ENCODE measurements around the gene PLCH1.

PLCH1 gene

DNA sequence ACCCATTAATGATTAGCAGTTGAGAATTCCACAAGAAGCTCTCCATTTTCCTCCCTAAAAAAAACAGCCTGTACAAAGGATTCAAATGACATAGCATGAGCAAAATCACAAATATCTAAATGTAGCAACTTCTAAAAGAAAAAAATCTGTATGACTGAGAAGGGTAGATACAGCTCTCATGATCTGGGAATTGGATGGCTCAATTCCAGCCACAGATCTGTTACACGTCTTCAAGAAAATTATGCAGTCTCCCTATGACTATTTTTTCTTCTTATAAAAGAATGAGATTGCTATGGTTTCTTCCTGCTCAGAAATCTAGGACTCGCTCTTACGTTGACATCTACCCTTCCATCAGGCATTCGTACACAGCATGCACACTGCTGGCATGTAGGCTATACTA is 71.5 kb downstream of the PLCH1 start:
- Histone ChIP-seq H3K27ac (replicated peaks) (no peak overlapping the region), H3K4me3 (replicated peaks; ENCODE audit: insufficient read depth, low read length) (no peak overlapping the region), H3K27me3 (ENCODE audit: insufficient read depth, poor library complexity, severe bottlenecking) (no peaks in the 10 kb centered on the region)
- DNase-seq (ENCODE audit: low read depth in 1 of 2, low spot score in 1 of 2) = no peak
- TF ChIP-seq SPI1 (IDR thresholded peaks at IDR 0.05; ENCODE audit: borderline replicate concordance, low read depth) (no peak), REST (IDR thresholded peaks at IDR 0.05; ENCODE audit: insufficient replicate concordance, low read depth) (no peak), POLR2AphosphoS5 (IDR thresholded peaks at IDR 0.05; ENCODE audit: low read depth) (no peak), CTCF (IDR thresholded peaks at IDR 0.05; ENCODE audit: insufficient read depth, low read length) (no peak), GABPA (IDR thresholded peaks at IDR 0.05; ENCODE audit: low read depth) (no peak)

DNA sequence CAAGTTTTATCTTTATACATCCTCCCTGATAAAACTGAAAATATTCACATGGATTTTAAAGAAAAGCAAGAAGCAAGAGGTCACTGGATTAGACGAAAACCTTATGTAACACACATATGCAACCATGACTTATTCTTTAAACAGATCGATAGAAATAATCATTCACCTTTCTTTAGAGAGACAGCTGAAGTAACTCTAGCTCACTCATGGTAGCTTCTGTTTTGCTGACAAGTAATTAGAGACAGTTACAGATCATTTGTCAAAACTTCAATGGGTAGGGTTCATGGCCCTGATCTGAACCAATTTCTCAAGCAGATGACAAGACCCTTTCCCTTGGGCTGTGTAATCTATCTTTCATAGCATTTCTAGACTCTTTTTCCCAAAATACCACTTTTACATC is 74.5 kb downstream of the PLCH1 start:
- no peak overlapping the region for H3K4me3 ChIP-seq (replicated peaks; ENCODE audit: insufficient read depth, low read length)
- DNase-seq (ENCODE audit: low read depth in 1 of 2, low spot score in 1 of 2) = no peak
- no peak overlapping the region for H3K27ac ChIP-seq (replicated peaks)
- no peaks in the 10 kb centered on the region for H3K27me3 ChIP-seq (ENCODE audit: insufficient read depth, poor library complexity, severe bottlenecking)
- TF ChIP-seq REST (IDR thresholded peaks at IDR 0.05; ENCODE audit: insufficient replicate concordance, low read depth) (no peak), CTCF (IDR thresholded peaks at IDR 0.05; ENCODE audit: insufficient read depth, low read length) (no peak), POLR2AphosphoS5 (IDR thresholded peaks at IDR 0.05; ENCODE audit: low read depth) (no peak), SPI1 (IDR thresholded peaks at IDR 0.05; ENCODE audit: borderline replicate concordance, low read depth) (no peak), GABPA (IDR thresholded peaks at IDR 0.05; ENCODE audit: low read depth) (no peak)

GRCh38 chr3:155667988-155668387 is 76.9 kb downstream of the PLCH1 start:
- Histone ChIP-seq H3K27ac (replicated peaks) (no peak overlapping the region), H3K4me3 (replicated peaks; ENCODE audit: insufficient read depth, low read length) (no peak overlapping the region), H3K27me3 (ENCODE audit: insufficient read depth, poor library complexity, severe bottlenecking) (no peaks in the 10 kb centered on the region)
- no peak for DNase-seq (ENCODE audit: low read depth in 1 of 2, low spot score in 1 of 2)
- TF ChIP-seq CTCF (IDR thresholded peaks at IDR 0.05; ENCODE audit: insufficient read depth, low read length) = no peak
- TF ChIP-seq GABPA (IDR thresholded peaks at IDR 0.05; ENCODE audit: low read depth) = no peak
- no peak for TF ChIP-seq SPI1 (IDR thresholded peaks at IDR 0.05; ENCODE audit: borderline replicate concordance, low read depth)
- TF ChIP-seq POLR2AphosphoS5 (IDR thresholded peaks at IDR 0.05; ENCODE audit: low read depth) = no peak
- no peak for TF ChIP-seq REST (IDR thresholded peaks at IDR 0.05; ENCODE audit: insufficient replicate concordance, low read depth)

Measured in HL-60 (cell line).